ENCODE data around the gene ADAM17. TPM values are rescaled to one million over a fixed set of nuclear protein-coding genes. Genes with fewer than 3 reads are reported as not detected.

Gene ADAM17
- total and polyA plus RNA-seq, 2 donors (not counting 1 experiment from before 2014, with no cell fraction given), result 12.3 to 69.9 TPM

GRCh38 chr2:9461079-9461478 is 94.6 kb downstream of the ADAM17 start:
- H4K20me1 ChIP-seq (ENCODE audit: control insufficient read depth, extremely low read depth, insufficient read depth, low read length), result no peaks in the 10 kb centered on the region
- no peaks in the 10 kb centered on the region for H3K79me2 ChIP-seq (ENCODE audit: control insufficient read depth, insufficient read depth, low read length)
- H3K4me2 ChIP-seq (ENCODE audit: extremely low read depth, insufficient read depth, low read length), result no peak overlapping the region
- no peak for TF ChIP-seq EZH2 (IDR thresholded peaks at IDR 0.05; ENCODE audit: low read length, missing control alignments)
- TF ChIP-seq CTCF (conservative IDR thresholded peaks at IDR 0.05 in 1 of 2, IDR thresholded peaks at IDR 0.05 in 1 of 2; ENCODE audit: low read depth in 1 of 2, low read length in 2 of 2), result no peak
- no peaks in the 10 kb centered on the region for H3K4me1 ChIP-seq (ENCODE audit: control insufficient read depth, extremely low read depth, insufficient read depth, low read length)
- H3K4me3 ChIP-seq (replicated peaks in 1 of 4; ENCODE audit: control extremely low read depth in 1 of 4, insufficient read depth in 1 of 4, low read depth in 3 of 4, low read length in 4 of 4), result no peak overlapping the region
- no peak overlapping the region for H3K27ac ChIP-seq (ENCODE audit: insufficient read depth, low read length)
- no peak for DNase-seq (ENCODE audit: low read depth in 2 of 2)
- H2AFZ ChIP-seq (ENCODE audit: low read length), result no peak overlapping the region
- H3K9me3 ChIP-seq (ENCODE audit: control insufficient read depth, insufficient read depth, low read depth, low read length), result no peaks in the 10 kb centered on the region
- H3K9ac ChIP-seq (ENCODE audit: insufficient read depth, low read length), result no peak overlapping the region
- no peaks in the 10 kb centered on the region for H3K27me3 ChIP-seq (ENCODE audit: control insufficient read depth, insufficient read depth, low read length)
- H3K36me3 ChIP-seq (ENCODE audit: control insufficient read depth, insufficient read depth, low read length), result peaks cover 3% of the 10 kb centered on the region

DNA sequence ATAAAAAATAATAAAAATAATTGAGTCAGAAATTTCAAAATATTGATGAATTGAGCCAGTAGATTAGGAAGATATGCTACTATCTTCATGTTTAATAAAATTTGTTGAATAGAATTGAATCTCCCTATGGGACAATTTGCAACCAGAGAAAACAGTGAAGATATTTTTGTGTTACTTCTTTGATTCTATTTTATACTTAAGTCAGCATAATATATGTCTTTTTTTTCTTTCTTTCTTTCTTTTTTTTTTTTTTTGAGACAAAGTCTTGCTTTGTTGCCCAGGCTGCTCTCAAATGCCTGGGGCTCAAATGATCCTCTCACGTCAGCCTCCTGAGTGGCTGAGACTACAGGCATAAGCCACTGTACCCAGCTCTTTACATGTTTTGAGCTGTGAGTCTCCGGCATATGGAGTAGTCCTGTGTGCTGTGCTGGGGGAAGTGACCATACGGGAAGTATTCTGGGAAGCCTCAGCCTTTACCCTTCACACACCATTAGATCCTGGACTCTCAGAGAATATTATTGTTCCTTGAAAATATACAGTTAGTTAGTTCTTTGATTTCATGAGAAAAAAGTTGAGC is 95.1 kb downstream of the ADAM17 start:
- TF ChIP-seq CTCF (conservative IDR thresholded peaks at IDR 0.05 in 1 of 2, IDR thresholded peaks at IDR 0.05 in 1 of 2; ENCODE audit: low read depth in 1 of 2, low read length in 2 of 2) (no peak), EZH2 (IDR thresholded peaks at IDR 0.05; ENCODE audit: low read length, missing control alignments) (no peak)
- no peaks in the 10 kb centered on the region for H3K9me3 ChIP-seq (ENCODE audit: control insufficient read depth, insufficient read depth, low read depth, low read length)
- H3K4me2 ChIP-seq (ENCODE audit: extremely low read depth, insufficient read depth, low read length), result no peak overlapping the region

DNA sequence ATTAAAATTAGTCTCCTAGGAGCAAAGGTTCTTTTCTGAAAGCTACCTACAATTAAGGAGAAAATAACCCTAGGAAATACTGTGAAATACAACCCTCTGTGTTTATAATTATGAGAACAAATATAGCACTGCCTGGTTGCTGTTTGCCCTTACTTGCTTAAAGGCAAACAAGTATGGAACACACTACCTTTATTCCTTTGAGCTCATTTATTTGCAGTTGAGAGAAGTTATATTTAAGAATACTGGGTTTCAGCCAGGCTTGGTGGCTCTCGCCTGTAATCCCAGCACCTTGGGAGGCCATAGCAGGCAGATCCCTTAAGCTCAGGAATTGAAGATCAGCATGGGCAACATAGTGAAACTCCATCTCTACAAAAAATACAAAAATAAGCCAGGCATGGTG is 104.4 kb downstream of the ADAM17 start:
- Histone ChIP-seq H3K36me3 (ENCODE audit: control insufficient read depth, insufficient read depth, low read length) (peaks cover 6% of the 10 kb centered on the region), H3K4me1 (ENCODE audit: control insufficient read depth, extremely low read depth, insufficient read depth, low read length) (no peaks in the 10 kb centered on the region), H3K4me3 (replicated peaks in 1 of 4; ENCODE audit: control extremely low read depth in 1 of 4, insufficient read depth in 1 of 4, low read depth in 3 of 4, low read length in 4 of 4) (no peak overlapping the region), H4K20me1 (ENCODE audit: control insufficient read depth, extremely low read depth, insufficient read depth, low read length) (no peaks in the 10 kb centered on the region), H3K9ac (ENCODE audit: insufficient read depth, low read length) (no peak overlapping the region), H2AFZ (ENCODE audit: low read length) (no peak overlapping the region), H3K4me2 (ENCODE audit: extremely low read depth, insufficient read depth, low read length) (no peak overlapping the region), H3K27me3 (ENCODE audit: control insufficient read depth, insufficient read depth, low read length) (no peaks in the 10 kb centered on the region), H3K79me2 (ENCODE audit: control insufficient read depth, insufficient read depth, low read length) (no peaks in the 10 kb centered on the region), H3K9me3 (ENCODE audit: control insufficient read depth, insufficient read depth, low read depth, low read length) (no peaks in the 10 kb centered on the region), H3K27ac (ENCODE audit: insufficient read depth, low read length) (no peak overlapping the region)
- no peak for DNase-seq (ENCODE audit: low read depth in 2 of 2)
- no peak for TF ChIP-seq EZH2 (IDR thresholded peaks at IDR 0.05; ENCODE audit: low read length, missing control alignments)
- TF ChIP-seq CTCF (conservative IDR thresholded peaks at IDR 0.05 in 1 of 2, IDR thresholded peaks at IDR 0.05 in 1 of 2; ENCODE audit: low read depth in 1 of 2, low read length in 2 of 2), result no peak

More for the DNA sequence above, 95.1 kb downstream of the ADAM17 start:
- no peak overlapping the region for H2AFZ ChIP-seq (ENCODE audit: low read length)
- H3K36me3 ChIP-seq (ENCODE audit: control insufficient read depth, insufficient read depth, low read length), result peaks cover 2% of the 10 kb centered on the region
- no peak for DNase-seq (ENCODE audit: low read depth in 2 of 2)
- H4K20me1 ChIP-seq (ENCODE audit: control insufficient read depth, extremely low read depth, insufficient read depth, low read length), result no peaks in the 10 kb centered on the region
- H3K27me3 ChIP-seq (ENCODE audit: control insufficient read depth, insufficient read depth, low read length), result no peaks in the 10 kb centered on the region
- no peak overlapping the region for H3K4me3 ChIP-seq (replicated peaks in 1 of 4; ENCODE audit: control extremely low read depth in 1 of 4, insufficient read depth in 1 of 4, low read depth in 3 of 4, low read length in 4 of 4)
- no peaks in the 10 kb centered on the region for H3K4me1 ChIP-seq (ENCODE audit: control insufficient read depth, extremely low read depth, insufficient read depth, low read length)
- H3K79me2 ChIP-seq (ENCODE audit: control insufficient read depth, insufficient read depth, low read length), result no peaks in the 10 kb centered on the region
- no peak overlapping the region for H3K27ac ChIP-seq (ENCODE audit: insufficient read depth, low read length)
- H3K9ac ChIP-seq (ENCODE audit: insufficient read depth, low read length), result no peak overlapping the region

Measured in fibroblast of lung (primary cell).